GM11168 (cell line): Measurements from ENCODE around the gene TLN1.

Source experiments
- in situ Hi-C: fragments of 300-500 bp; cut with MboI; formaldehyde crosslinking; loops from one replicate; pipeline ENCODE4 v1.12.0; 2022; ENCODE audit warnings: low sequenced_read_pairs; ENCODE audit not compliant: unreplicated experiment

The TLN1 gene

GRCh38 chr9:35669331-35670145 lies 62.5 kb downstream of the TLN1 start:
- in situ Hi-C loops: no loop called here

- in situ Hi-C loops: no loop called here
Observed at GRCh38 chr9:35667939-35668338, 64.1 kb downstream of the TLN1 start.

GRCh38 chr9:35666549-35666948 lies 65.4 kb downstream of the TLN1 start:
- in situ Hi-C loops: no loop called here

- in situ Hi-C loops: no loop called here
Observed at GRCh38 chr9:35666045-35666444, 66.0 kb downstream of the TLN1 start.

GRCh38 chr9:35665471-35665818 lies 66.5 kb downstream of the TLN1 start:
- in situ Hi-C loops: no loop called here

GRCh38 chr9:35664531-35665470 lies 67.2 kb downstream of the TLN1 start, which contains the start of gene ARHGEF39:
Gene ARHGEF39 (minus strand): TSS chr9:35665195. CDS start chr9:35665169, 26 bp downstream.
- in situ Hi-C loops: no loop called here

- in situ Hi-C loops: no loop called here
Observed at GRCh38 chr9:35662437-35662836, 69.6 kb downstream of the TLN1 start.

- in situ Hi-C loops: no loop called here
Observed at GRCh38 chr9:35661756-35662350, 70.1 kb downstream of the TLN1 start.

- in situ Hi-C loops: no loop called here
Observed at GRCh38 chr9:35660966-35661415, 71.0 kb downstream of the TLN1 start.

- in situ Hi-C loops: no loop called here
Observed at GRCh38 chr9:35659340-35659739, 72.7 kb downstream of the TLN1 start.

- in situ Hi-C loops: no loop called here
Observed at GRCh38 chr9:35658968-35659220, 73.1 kb downstream of the TLN1 start.

GRCh38 chr9:35658137-35658967 lies 73.6 kb downstream of the TLN1 start, which contains the start of gene CCDC107:
Gene CCDC107 (plus strand): TSS chr9:35658292. CDS start chr9:35658380, 88 bp downstream.
- in situ Hi-C loops: no loop called here

GRCh38 chr9:35657546-35658136 lies 74.4 kb downstream of the TLN1 start, which contains the start of gene RMRP:
Gene RMRP (minus strand): TSS chr9:35658019.
- in situ Hi-C loops: no loop called here

- in situ Hi-C loops: no loop called here
Observed at GRCh38 chr9:35656831-35657545, 75.0 kb downstream of the TLN1 start.

GRCh38 chr9:35656348-35656747 lies 75.6 kb downstream of the TLN1 start:
- in situ Hi-C loops: no loop called here

GRCh38 chr9:35653611-35654010 lies 78.4 kb downstream of the TLN1 start:
- in situ Hi-C loops: no loop called here

- in situ Hi-C loops: no loop called here
Observed at GRCh38 chr9:35652829-35653209, 79.2 kb downstream of the TLN1 start.

GRCh38 chr9:35651956-35652828 lies 79.8 kb downstream of the TLN1 start:
- in situ Hi-C loops: no loop called here
